Ureter (tissue), 1 donor: ENCODE results near the gene SORL1-AS1.

Experiments used
- DNase-seq: peaks from one replicate; pipeline ENCODE4 v3.0.0-alpha.2; 2020; ENCODE audit warnings: low spot score
- donor health status: DM: yes; HTN: yes; CAD: no.

Gene SORL1-AS1

DNA sequence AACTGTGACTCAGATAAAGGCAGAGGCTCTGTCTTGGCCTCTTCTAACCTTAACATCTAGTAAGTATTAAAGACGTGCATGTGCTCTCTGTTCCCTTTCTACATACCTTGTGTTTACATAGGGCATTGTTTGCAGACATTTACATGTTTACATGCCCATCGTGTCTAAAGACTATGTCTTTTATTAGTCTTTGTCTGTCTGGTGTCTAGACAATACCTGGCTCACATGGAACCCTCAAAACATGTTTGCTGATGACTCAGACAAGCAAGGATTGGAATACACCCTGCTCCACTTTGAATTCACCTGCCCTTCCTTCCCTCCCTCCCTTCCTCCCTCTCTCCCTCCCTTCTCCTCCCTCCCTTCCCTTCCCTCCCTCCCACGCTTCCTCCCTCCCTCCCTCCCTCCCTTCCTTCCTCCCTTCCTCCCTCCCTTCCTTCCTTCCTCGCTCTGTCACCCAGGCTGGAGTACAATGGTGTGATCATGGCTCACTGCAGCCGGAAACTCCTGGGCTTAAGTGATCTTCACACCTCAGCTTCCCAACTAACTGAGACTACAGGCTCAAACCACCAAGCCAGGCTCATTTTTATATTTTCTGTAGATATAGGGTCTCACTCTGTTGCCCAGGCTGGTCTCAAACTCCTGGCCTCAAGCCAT lies 23.7 kb upstream of the SORL1-AS1 start:
- DNase-seq, result no peak

DNA sequence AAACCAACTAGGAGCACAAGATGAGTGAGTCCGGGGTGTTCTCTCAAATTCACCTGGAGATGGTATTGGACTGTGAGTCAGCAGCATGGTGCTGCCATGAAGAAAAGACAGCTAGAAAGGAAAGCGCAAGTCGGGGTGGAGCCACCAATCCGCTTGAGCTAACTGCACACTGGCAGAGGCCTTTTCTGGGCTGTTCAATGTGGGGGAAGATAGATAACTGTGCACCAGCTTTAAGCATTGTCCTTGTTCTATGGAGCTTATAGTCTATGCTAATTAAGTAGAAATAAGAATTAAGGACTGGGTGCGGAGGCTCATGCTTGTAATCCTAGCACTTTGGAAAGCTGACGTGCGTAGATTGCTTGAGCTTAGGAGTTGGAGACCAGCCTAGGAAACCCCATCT lies 21.9 kb upstream of the SORL1-AS1 start:
- no peak for DNase-seq

DNA sequence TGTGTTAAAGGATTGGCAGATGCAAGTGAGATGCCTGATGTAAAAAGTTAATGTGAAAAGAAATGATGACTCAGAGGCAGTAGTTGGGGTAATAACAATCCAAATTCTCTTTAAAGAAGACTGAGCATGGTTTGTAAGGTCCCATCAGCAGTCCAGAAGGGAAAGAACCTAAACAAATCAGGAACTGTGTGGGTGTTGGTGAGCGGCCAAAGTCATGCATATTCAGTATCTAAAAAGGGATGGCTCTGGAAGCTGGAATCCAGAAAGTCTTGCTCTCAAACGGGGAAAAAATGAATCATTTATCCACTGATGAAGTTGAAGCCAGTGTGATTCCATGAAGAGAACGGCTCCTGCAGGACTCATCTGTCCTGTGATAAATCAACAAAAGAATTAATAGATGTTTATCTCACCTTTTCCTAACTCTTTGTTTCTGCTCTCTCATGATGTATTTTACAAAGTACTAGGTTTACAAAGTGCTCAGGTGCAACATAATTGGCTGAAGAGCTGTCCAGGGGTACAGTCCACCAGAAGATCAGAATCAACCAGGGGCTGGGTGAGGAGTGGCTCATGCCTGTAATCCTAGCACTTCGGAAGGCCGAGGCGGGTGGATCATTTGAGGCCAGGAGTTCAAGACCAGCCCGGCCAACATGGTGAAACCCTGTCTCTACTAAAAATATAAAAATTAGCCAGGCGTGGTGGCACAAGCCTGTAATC lies 20.5 kb upstream of the SORL1-AS1 start:
- DNase-seq, result no peak

DNA sequence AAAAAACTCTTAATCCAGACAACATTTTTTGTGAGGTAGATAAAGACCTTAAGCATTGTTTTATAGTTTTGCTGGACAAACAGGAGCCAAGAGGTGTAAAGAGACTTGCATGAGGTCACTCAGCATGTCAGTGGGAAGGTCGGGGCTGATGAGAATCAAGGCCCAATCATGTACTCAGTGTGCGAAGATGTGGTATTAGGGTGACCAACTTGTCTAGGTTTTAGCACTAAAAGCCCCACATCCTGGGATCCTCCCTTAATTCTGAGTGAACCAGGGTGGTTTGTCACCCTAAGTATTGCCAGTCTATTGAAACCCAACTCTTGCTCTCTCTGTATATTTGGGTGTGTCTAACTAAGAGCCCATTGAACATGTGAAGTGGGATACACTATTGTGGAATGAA lies 19.5 kb upstream of the SORL1-AS1 start:
- DNase-seq, result no peak

DNA sequence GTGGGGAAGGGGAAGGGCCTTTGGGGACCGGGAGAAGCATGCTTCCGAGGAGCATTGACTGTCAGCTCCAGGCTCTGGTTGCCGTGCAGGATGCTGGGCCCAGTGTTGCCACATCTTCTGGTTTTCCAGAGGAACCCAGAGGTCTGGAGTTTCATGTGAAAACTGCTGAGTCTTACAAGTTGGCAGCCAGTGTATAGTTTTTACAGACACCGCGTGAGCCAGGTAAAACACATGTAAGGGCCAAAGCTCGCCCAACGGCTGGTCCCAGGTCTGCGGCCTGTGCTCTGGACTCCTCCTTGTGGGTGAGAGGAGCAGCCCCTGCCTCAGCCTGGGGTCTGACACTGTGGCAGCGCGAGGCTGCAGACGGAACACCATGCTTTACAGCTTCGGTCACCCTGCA lies 18.4 kb upstream of the SORL1-AS1 start:
- DNase-seq, result no peak

DNA sequence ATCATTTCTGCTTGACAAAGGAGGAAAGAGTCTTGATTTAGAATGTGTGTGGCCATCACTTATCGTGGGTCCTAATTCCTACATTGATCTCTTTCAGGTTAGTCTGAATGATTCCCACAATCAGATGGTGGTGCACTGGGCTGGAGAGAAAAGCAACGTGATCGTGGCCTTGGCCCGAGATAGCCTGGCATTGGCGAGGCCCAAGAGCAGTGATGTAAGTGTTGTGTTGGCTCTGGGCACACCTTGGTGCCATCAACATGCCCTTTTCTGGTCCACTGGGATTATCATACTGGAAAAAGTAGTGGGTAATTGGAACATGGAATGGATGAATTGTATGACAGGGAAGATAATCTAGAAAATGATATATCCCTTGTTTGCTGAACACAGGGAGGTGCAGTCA lies 17.1 kb upstream of the SORL1-AS1 start:
- no peak for DNase-seq

DNA sequence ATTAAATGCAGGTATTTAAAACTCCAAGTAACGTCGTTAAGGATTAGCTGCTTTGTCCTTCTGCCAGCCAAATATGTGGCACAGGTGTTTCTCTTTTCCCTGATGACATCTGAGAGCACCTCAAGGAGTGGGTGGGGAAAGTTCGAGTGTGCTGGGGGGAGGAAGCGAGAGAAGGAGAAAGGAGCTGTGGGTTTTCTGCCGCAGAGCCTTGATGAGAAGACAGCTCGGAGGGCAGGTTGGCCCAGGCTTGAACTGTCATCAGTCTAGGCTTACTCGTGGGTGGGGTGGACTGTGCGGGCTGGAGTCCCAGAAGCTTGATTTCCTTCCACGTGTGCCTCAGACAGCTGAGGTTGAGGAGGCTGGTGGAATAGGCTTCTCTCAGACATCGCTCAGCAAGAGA lies 15.2 kb upstream of the SORL1-AS1 start:
- no peak for DNase-seq

DNA sequence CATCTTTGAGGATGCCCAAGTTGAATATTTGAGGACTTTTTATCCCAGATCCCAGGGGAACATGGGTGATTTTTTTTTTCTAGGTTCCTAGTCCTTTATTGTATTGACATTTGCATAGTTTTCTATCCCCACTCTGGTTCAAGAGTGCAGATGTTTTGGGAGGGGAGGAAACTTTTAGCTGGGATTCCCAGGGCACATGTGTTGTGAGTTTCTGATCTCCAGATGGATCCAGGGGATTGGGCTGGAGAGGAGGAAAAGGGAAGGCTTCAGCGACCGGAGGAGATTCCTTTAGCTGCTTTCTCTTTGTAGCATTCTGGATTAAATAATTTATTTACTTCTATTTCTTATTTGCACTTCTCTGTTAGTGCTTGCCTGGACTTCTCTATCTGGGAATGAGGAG lies 14.7 kb upstream of the SORL1-AS1 start:
- DNase-seq, result no peak

DNA sequence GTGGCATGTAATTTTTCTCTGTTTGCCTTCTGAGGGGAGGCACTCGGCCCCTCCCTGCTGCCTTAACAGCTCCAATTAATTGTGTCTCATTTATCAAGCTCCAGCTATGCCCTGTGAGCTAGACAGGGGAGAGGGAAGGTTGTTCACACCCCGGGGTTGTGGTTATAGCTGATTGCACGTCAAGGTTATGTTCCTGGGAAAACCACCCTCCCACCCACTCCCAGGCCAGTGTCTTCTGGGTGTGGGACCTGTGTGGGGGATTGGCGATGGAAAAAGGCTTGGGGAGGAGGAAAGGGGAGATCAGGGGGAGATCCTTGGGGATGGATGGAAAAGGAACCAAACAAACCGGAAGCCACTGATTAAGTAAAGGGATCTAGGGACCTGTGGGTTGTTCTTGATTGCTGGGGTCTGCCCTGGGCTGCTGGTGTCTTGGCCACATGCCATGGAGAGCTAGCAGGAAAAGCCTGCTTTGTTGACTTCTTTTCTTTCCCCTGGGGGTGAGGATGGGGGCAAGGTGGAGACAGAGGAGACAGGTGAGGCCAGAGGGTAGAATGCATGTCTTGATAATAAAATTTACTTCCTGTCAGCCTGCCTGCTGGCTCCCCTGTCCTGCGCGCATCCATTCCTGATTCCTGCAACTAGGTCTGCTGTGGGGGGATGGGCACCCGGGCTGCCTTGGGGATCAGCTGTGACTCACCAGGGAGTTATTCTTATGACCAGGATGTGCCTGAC lies 13.5 kb upstream of the SORL1-AS1 start:
- DNase-seq, result peak; percentile 95

DNA sequence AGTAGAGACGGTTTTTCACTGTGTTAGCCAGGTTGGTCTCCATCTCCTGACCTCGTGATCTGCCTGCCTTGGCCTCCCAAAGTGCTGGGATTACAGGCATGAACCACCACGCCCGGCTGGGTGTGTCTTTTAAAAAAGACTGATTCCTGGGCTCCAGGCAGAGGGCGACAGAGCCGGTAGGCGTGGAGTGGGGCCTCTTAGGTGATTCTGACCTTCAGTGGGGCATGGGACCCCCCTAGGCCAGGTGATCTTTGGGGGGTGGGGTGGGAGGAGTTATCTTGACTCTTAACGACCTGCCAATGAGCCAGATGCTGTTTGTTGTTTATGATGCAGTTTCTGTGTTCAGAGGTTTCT lies 12.9 kb upstream of the SORL1-AS1 start:
- DNase-seq, result no peak

DNA sequence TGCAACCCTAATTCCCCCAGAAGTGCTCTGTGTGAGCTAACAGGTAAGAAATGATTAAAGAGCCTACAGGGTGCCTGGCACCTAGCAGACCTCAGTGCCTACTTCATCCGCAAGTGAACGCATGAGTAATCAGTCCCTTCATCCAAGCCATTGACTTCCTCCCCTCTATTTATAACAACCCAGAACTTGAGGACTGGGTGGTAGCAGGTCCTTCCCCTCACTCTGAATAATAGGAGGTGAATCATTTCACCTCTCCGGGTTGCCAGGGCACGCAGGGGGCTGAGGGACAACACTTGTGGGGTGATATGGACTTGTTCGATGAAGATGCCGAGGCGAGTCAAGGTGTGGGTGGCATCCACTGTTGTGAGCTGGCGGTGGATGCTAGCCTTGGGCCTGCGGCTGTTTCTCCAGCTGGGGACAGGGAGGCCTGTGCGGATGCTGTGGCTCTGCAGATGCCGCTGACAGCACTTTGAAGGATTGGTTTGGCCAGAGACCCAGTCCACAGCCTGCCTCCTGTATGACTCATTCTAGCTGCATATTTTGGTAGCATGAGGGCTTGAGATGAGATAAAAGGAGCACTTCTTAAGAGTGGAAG lies 11.7 kb upstream of the SORL1-AS1 start:
- peak; percentile 71 for DNase-seq

DNA sequence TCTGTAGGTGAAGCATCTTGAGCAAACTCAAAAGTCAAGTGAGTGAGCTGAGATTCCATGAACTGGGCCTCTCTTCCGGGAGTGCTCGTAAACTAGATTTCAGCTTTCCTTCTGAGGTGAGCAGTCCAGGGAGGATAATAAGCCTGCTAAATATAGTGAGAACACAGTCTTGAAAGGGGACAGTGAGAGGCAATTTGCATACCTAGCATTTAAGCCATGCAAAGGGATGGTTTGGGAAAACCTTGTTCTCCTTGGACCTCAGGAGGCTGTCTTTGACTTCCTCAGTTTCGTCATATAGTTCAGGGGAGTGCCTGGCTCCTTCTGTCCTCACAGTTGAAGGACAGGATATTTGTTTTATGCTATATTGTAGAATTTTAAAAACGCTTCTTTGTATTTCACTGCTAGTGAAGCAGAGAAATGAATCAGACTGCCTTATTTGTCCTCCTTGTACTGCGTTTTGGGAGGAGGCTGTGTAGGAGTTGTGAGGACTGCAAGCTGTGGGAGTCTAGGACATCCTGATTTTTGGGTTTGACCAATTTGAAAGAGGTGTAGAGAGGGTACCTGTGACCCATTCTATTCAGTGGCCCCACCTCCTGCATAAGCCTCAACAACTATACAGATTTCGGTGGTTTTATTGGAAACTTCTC lies 11.0 kb upstream of the SORL1-AS1 start:
- DNase-seq, result no peak

DNA sequence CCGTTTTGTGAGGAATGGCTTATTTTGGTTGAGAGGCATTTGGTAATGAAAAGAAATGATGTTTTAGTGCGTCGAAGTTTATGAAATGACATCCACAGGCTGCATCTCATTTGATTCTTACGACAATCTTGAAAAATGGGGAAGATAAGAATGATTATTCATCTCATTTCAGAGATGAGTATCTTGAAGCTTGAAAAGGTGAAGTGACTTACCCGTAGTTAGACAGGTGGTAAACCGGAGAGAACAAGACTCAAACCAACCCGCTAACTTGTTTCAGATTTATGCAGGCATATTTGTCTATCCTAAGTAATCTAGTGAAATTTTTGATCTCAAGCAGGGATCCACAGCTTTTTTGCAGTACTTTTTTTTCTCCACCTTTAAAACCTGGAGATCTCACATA lies 9.1 kb upstream of the SORL1-AS1 start:
- no peak for DNase-seq

DNA sequence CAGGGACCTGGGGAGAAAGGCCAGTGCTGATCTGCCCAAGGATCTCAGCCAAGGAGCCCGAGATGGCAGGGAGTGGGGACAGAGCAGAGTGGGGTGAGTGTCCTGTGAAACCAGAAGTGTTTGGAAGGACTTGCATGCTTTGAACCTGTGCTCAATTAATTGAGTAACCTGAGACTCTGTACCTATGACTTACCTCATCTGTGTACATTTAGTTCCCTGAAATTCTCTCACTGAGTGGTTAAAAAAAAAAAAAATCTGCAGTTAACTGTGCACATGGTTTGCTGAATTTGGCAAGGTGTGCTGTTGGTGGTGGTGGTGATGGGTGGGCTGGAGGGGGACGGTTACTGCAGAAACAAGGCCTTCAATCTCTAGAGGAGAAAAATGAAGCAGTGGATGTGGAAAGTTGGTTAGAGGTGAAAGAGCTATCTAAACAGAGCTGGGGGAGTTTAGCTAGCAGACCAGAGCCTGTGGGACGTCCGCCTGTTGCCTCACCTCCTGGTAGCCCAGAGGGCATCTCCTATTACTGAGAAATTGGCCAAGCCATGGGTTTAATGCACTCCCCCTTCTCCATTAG lies 8.3 kb upstream of the SORL1-AS1 start:
- no peak for DNase-seq

DNA sequence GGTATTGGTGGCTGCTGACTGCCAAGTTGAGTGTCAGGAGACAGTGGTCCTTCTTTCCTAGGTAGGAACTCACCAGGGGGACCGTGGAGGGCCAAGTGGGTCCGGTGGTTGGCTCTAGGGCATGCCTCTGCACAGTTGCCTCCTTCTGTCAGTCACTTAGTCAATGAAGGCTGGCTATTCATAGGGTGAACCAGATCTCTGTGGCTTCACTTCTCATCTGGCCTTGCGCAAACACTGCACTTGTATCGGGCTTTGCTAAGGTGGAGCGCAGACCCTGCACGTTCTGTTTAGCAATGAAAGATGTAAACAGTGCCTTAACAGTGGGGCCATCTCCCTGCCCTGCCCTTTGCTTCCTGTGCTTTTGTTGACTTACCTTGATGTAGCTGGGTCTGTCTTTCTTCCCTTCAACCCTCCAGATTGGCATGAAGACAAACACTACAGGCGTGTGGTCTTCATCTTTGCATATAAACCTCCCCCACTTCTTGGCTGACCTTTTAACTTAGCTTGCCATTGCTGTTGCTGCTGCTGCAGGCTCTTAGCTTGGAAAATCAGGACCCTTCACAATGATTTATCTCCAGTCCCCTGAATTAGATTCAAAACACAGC lies 6.7 kb upstream of the SORL1-AS1 start:
- DNase-seq, result no peak

DNA sequence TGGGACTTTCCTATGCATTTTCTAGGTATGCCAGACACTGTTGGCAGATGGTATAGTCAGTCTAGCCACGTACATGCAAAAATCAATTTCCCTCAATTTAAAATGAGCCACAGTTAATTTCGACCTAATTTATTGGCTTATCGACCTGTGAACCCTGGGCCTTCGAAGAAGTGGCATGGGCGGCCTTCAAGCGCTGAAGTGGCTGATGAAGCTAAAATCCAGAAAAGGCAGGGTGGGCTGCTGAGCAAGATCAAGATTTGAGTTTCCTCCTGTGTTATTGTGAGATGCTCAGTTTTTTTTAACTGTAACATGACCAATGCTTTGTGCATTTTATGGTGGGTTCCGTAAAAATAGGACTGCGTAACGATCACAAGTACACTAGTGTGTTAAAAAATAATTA lies 5.8 kb upstream of the SORL1-AS1 start:
- no peak for DNase-seq

DNA sequence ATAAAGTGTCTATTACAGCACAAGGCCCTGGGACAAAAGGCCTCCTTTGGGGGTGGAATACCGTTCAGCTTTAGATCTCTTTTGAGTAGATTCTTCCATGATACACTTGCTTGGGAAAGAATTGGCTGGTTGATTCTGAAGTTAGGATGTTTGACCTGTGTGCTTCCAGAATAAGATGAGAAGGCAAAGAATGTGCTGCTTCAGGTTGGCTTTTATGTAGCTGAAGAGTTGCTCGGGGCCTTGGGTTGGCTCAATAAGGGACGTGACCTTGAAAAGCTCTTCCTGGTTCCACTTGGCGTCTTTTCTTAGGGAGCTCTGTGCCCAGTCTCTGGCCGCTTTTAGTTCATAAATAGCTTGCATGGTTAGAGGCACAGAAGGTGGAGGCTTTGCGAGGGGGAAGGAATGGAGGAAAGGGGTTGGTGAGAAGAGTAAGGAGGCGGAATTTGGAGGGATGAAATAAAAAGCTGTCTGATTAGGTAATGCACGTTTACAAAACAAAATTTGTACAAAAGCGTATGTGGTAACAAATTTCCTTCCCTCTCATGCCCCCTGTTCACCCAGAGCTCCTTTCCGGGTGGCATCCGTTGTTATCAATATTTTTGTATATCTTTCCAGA lies 4.2 kb upstream of the SORL1-AS1 start:
- DNase-seq, result no peak

DNA sequence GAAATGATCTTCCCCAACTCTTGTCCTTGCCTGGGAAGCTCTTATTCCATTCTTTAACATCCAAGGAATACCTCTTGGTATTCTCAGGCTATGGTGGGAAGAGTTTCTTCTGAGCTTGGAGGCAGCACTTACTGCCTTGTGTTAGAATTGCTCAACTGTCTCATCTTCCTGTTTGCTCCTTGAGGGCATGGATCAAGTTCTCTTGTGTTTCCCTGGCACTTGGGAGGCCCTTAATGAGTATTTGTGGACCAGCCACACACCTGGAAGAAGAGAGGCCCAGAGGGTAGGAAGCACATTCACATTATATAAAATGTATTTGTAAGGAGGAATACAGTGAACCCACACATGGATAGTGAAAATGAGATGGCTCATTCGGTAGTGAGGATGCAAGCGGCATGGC lies 3.4 kb upstream of the SORL1-AS1 start:
- no peak for DNase-seq

DNA sequence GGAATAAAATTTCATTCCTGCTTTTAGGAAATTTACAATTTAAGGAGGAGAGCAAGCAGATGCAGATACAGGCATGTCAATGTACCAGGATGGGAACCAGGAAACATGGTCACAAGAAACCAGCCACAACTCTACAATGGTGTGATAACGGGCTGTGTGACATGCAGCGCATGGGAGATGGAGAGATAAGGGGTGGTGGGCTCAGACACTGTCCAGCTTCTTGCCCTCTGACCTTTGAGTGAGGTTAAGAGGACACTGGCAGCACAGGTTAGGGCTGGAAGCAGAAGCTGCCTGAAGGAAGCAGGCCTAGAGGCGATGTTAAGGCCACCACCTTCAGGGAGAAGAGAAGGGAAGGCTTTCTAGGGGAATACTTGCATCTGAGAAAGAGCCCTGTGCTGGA lies 2.3 kb upstream of the SORL1-AS1 start:
- no peak for DNase-seq

DNA sequence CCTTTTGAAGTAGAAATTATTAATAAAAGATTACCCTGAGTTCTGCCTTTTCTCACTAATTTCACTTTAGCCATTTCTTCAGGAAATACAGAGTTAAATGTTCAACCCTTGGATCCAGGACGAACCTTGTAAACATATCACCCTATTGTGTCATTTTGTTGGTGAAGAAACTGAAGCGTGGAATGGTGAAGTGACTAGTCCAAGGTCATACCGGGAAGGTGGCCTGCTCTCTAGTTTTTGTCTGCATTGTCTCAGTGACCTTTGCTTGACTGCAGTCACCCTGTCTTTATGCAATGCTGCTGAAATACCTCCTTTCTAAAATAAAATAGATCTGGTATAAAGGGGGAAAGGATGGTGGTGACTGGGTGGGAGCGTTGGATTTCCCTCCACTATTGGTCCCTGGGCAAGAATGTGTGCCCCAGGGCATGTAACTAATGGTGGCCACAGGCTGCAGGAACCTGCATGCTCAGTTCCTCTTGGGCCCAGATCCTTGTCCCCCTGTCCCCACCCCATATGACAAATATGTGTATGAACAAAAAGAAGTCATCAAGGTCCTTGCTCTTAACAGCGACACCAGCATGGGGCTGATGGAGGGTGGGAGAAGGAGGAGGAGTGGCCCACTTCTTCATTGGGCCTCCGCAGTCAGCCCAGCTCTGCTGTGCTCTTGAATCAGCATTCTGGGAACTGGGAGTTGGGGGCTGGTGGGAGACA lies 977 bp upstream of the SORL1-AS1 start:
- no peak for DNase-seq
